HG03025 (cell line): ENCODE measurements around the gene MYADML2.

Experiments used
- ATAC-seq: cut with Tn5 transposase; IDR thresholded peaks from one replicate; pipeline ENCODE4 v1.9.1; 2021; ENCODE audit warnings: mild to moderate bottlenecking, moderate library complexity; ENCODE audit not compliant: unreplicated experiment, low FRiP score

MYADML2 gene

GRCh38 chr17:81980122-81980521 lies 33.1 kb upstream of the MYADML2 start:
- ATAC-seq = no peak

GRCh38 chr17:81978524-81979298 lies 31.7 kb upstream of the MYADML2 start:
- no peak for ATAC-seq

GRCh38 chr17:81977211-81977808 lies 30.3 kb upstream of the MYADML2 start, which contains the start of gene ASPSCR1:
ASPSCR1 (plus strand) TSS chr17:81977629; CDS start chr17:81977647, 18 bp downstream.
- peak; percentile 64 for ATAC-seq

- peak; percentile 13 for ATAC-seq
Measured at GRCh38 chr17:81976332-81977210, 29.5 kb upstream of the MYADML2 start.

GRCh38 chr17:81973432-81973831 lies 26.4 kb upstream of the MYADML2 start:
- ATAC-seq = no peak

- ATAC-seq = no peak
Measured at GRCh38 chr17:81968850-81969812, 22.1 kb upstream of the MYADML2 start.

- no peak for ATAC-seq
Measured at GRCh38 chr17:81968396-81968745, 21.3 kb upstream of the MYADML2 start.

GRCh38 chr17:81967533-81968395 lies 20.7 kb upstream of the MYADML2 start:
- no peak for ATAC-seq

GRCh38 chr17:81967244-81967532 lies 20.2 kb upstream of the MYADML2 start:
- no peak for ATAC-seq

- no peak for ATAC-seq
Measured at GRCh38 chr17:81966343-81967243, 19.6 kb upstream of the MYADML2 start.

GRCh38 chr17:81964081-81964849 lies 17.2 kb upstream of the MYADML2 start:
- ATAC-seq = no peak

GRCh38 chr17:81962499-81963441 lies 15.7 kb upstream of the MYADML2 start:
- ATAC-seq = no peak

GRCh38 chr17:81961521-81962498 lies 14.8 kb upstream of the MYADML2 start:
- ATAC-seq = no peak

GRCh38 chr17:81961087-81961511 lies 14.1 kb upstream of the MYADML2 start, which contains the start of gene NOTUM:
NOTUM (minus strand) TSS chr17:81961187; CDS start chr17:81960909, 278 bp downstream.
- no peak for ATAC-seq
